DND-41 (cell line): ENCODE data around the gene NRL.

Source experiments
- ATAC-seq: fragments of 200-7000 bp; cut with Tn5 transposase; 3 replicates; pipeline ENCODE4 v1.9.1; 2021; ENCODE audit warnings: low read depth; ENCODE audit not compliant: insufficient read depth
- DNase-seq: peaks from one replicate; pipeline ENCODE4 v3.0.0-alpha.2; 2020
- H2AFZ ChIP-seq: 2 replicates; pipeline ENCODE4 v1.6.0; 2012; ENCODE audit warnings: low read depth, low read length
- H3K27ac ChIP-seq: 2 replicates; pipeline ENCODE4 v1.5.1; 2012; ENCODE audit warnings: low read length, inconsistent platforms
- H3K27me3 ChIP-seq: fragments of 200-600 bp; sonication (generic); 2 replicates; pipeline ENCODE4 v1.6.0; 2012; ENCODE audit warnings: low read length, mild to moderate bottlenecking, inconsistent platforms; ENCODE audit not compliant: insufficient read depth, poor library complexity
- H3K36me3 ChIP-seq: 2 replicates; pipeline ENCODE4 v1.5.1; 2012; ENCODE audit warnings: low read length, inconsistent platforms; ENCODE audit not compliant: insufficient read depth
- H3K4me1 ChIP-seq: 2 replicates; pipeline ENCODE4 v1.5.1; 2012; ENCODE audit warnings: mild to moderate bottlenecking, low read length; ENCODE audit not compliant: insufficient read depth
- H3K4me2 ChIP-seq: 2 replicates; pipeline ENCODE4 v1.6.0; 2012; ENCODE audit warnings: mild to moderate bottlenecking, moderate library complexity, low read length, inconsistent platforms; ENCODE audit not compliant: insufficient read depth
- H3K4me3 ChIP-seq, 2 experiments: fragments of 200-600 bp in 1 of 2; shearing (Covaris generic) in 1 of 2; 2 replicates each; pipeline ENCODE4 v1.5.1; 2012 to 2016; ENCODE audit warnings: inconsistent platforms in 2 of 2, low read length in 2 of 2, mild to moderate bottlenecking in 2 of 2, low read depth in 1 of 2, moderate library complexity in 1 of 2
- H3K79me2 ChIP-seq: 2 replicates; pipeline ENCODE4 v1.6.0; 2012; ENCODE audit warnings: low read length, inconsistent platforms; ENCODE audit not compliant: insufficient read depth
- H3K9ac ChIP-seq: 2 replicates; pipeline ENCODE4 v1.6.0; 2012; ENCODE audit warnings: low read depth, mild to moderate bottlenecking, inconsistent platforms, low read length, moderate library complexity
- H3K9me3 ChIP-seq: 2 replicates; pipeline ENCODE4 v1.5.1; 2012; ENCODE audit warnings: low read length, moderate library complexity, mild to moderate bottlenecking, inconsistent platforms; ENCODE audit not compliant: insufficient read depth, severe bottlenecking
- H4K20me1 ChIP-seq: 2 replicates; pipeline ENCODE4 v1.6.0; 2012; ENCODE audit warnings: low read length; ENCODE audit not compliant: insufficient read depth
- CTCF ChIP-seq: IDR thresholded peaks from 2 replicates; pipeline ENCODE4 v1.5.1; 2012; ENCODE audit warnings: borderline replicate concordance, low read length, moderate library complexity, mild to moderate bottlenecking; ENCODE audit not compliant: poor library complexity, severe bottlenecking; ENCODE audit errors: extremely low read depth
- EZH2 ChIP-seq: IDR thresholded peaks from 3 replicates; pipeline ENCODE4 v1.6.1; 2012; ENCODE audit warnings: borderline replicate concordance, low read depth, mild to moderate bottlenecking, moderate library complexity, low read length, inconsistent platforms; ENCODE audit not compliant: severe bottlenecking

Gene NRL

GRCh38 chr14:24145690-24146452 lies 31.1 kb upstream of the NRL start:
- Histone ChIP-seq H3K36me3 (peaks cover 60% of the 10 kb centered on the region), H4K20me1 (peaks cover 28% of the 10 kb centered on the region), H3K4me1 (peaks cover 67% of the 10 kb centered on the region), H3K27ac (peak overlapping the region; percentile 92), H3K9ac (peak overlapping the region; percentile 81), H3K4me2 (peak overlapping the region; percentile 93), H2AFZ (peak overlapping the region; percentile 80), H3K27me3 (no peaks in the 10 kb centered on the region), H3K4me3 (peak overlapping the region; percentile 67 to 76), H3K9me3 (no peaks in the 10 kb centered on the region), H3K79me2 (peaks cover 58% of the 10 kb centered on the region)
- ATAC-seq: no peak
- TF ChIP-seq EZH2 (no peak), CTCF (no peak)
- no peak for DNase-seq

- Histone ChIP-seq H3K4me2 (peak overlapping the region; percentile 93), H2AFZ (no peak overlapping the region), H3K27me3 (no peaks in the 10 kb centered on the region), H3K9me3 (no peaks in the 10 kb centered on the region), H3K79me2 (peaks cover 65% of the 10 kb centered on the region), H3K4me1 (peaks cover 69% of the 10 kb centered on the region), H4K20me1 (peaks cover 26% of the 10 kb centered on the region), H3K27ac (peak overlapping the region; percentile 92), H3K4me3 (peak overlapping the region; percentile 67 to 76; a peak in 3 of 4 replicates), H3K36me3 (peaks cover 56% of the 10 kb centered on the region), H3K9ac (peak overlapping the region; percentile 81)
- TF ChIP-seq EZH2: no peak
- no peak for TF ChIP-seq CTCF
- no peak for DNase-seq
- no peak for ATAC-seq
Measured at GRCh38 chr14:24145219-24145618, 30.5 kb upstream of the NRL start.

DNA sequence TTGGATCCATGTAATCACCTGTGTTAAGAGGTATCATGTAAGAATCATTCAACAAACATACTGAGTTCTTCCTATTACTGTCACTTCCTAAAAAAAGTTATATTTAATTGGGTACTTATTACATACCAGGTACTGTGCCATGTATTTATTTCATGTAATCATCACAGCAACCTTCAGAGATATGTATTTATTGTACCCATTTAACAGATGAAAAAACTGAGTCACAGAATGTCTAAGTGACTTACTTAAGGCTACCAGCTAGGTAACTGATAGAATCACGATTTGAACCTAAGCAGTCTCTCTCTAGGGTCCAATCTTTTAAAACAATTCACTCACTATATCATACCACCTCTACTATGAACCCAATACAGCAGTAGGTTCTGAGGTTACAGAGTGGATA lies 29.7 kb upstream of the NRL start:
- no peak overlapping the region; a peak in 1 of 4 replicates for H3K4me3 ChIP-seq
- H3K4me2 ChIP-seq: peak overlapping the region; percentile 93; the same call in 1 of the 2 replicates
- H3K27ac ChIP-seq: no peak overlapping the region
- peaks cover 66% of the 10 kb centered on the region for H3K79me2 ChIP-seq
- DNase-seq (no peak), ATAC-seq (no peak)
- H3K36me3 ChIP-seq: peaks cover 51% of the 10 kb centered on the region
- H3K9ac ChIP-seq: no peak overlapping the region
- no peak for TF ChIP-seq EZH2
- no peak for TF ChIP-seq CTCF
- H3K9me3 ChIP-seq: no peaks in the 10 kb centered on the region
- peaks cover 70% of the 10 kb centered on the region for H3K4me1 ChIP-seq
- no peak overlapping the region for H2AFZ ChIP-seq
- no peaks in the 10 kb centered on the region for H3K27me3 ChIP-seq
- peaks cover 23% of the 10 kb centered on the region for H4K20me1 ChIP-seq
